Loucy (cell line): ENCODE data around the gene SLFN5.

Experiments used
- CTCF ChIP-seq: fragments of 200-600 bp; sonication (generic); conservative IDR thresholded peaks from 2 replicates; pipeline ENCODE4 v1.5.1; 2014; ENCODE audit warnings: mild to moderate bottlenecking, antibody characterized with exemption, low read length
- EZH2phosphoT487 ChIP-seq: fragments of 200-600 bp; IDR thresholded peaks from 2 replicates; pipeline ENCODE4 v1.6.1; 2018; ENCODE audit warnings: antibody characterized with exemption, mild to moderate bottlenecking, moderate library complexity, borderline replicate concordance

GRCh38 chr17:35214631-35215273, 28.1 kb upstream of the SLFN5 start:
- TF ChIP-seq CTCF: no peak
- TF ChIP-seq EZH2phosphoT487: no peak
